ENCODE data around the gene CLPTM1L. TPM values are rescaled to one million over a fixed set of nuclear protein-coding genes. Genes with fewer than 3 reads are reported as not detected.

CLPTM1L gene
- total RNA-seq, 1 experiment from 2014 or later = 925 TPM

DNA sequence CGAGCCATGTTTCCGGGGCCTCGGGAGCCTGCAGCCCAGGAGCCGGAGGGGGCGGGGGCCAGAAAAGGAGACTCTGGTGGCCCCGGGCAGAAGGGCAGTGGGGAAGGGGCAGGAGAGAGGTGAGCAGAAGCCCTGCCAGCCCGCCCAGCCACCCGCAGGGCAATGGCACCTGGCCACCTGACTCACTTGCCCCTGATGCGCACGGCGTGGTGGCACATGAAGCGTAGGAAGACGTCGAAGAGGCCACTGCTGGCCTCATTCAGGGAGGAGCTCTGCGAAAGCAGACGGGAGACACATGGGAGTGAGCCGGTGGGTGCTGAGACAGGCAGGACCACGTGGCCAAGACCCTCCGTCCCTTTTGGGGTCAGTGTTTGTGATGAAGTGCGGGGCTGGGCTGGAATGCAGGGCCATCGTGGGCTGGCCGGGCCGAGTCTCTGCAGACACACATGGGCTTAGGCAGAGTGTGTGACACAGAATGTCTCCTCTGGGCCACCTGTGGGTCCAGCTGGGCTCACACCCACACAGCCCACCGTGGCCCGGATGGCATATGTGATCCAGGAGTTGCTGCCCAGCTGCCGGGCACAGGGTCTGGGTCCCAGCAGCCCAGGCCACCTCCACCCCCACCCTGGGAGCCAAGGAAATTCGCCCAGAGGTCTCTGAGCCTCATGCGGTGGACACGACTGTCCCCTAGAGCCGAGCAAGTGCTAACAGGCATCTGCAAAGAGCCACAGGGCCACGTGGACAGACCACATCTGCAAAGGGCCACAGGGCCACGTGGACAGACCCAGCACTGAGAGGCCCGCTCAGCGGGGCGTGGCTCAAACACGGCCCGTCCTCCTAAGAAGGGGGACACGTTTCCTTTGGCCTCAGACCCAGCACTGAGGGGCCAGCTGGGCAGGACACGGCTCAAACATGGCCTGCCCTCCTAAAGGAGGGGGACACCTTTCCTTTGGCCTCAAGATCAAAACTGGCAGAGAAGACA lies 73.7 kb downstream of the CLPTM1L start:
- Histone ChIP-seq H3K27me3 (no peaks in the 10 kb centered on the region), H3K9me3 (no peaks in the 10 kb centered on the region), H3K36me3 (no peaks in the 10 kb centered on the region), H3K4me3 (no peak overlapping the region)
- DNase-seq = no peak

DNA sequence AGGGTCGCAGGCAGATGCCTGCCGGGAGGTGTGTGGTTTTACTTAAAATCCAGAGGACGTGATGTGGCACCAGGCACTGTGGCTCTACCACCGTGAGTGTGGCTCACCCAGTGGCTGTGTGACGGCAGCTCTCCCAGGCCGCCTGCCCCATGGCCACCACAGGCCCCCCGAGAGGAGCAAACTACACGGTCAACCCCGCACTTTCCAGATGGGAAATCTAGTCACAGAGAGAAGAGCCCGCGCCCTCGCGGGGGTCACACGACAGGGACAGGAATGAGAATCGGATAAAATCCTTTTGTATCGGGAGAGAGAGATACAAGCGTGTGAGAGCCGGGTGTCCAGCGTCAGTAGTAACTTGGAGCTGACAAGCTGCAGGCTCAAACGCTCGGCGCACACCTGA lies 74.5 kb downstream of the CLPTM1L start:
- Histone ChIP-seq H3K4me3 (no peak overlapping the region), H3K27me3 (no peaks in the 10 kb centered on the region), H3K36me3 (no peaks in the 10 kb centered on the region), H3K9me3 (no peaks in the 10 kb centered on the region)
- DNase-seq = no peak

DNA sequence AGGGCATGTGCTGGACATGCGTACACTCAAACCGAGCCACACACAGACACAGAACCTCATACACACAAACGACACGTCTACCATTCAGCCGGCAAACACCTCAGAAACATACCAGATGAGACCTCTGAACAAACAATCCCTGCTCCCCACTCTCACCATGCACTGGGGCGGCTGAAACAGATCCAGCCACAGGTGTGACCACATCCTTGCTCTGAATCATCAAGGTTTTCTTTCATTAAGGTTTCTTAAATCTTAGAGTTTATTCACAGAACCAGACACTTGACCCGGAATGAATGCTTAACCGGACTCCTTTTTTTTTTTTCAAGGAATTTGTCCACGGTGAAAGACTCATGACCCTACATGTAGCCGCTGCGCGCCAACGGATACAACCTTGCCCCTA lies 76.2 kb downstream of the CLPTM1L start:
- Histone ChIP-seq H3K9me3 (no peaks in the 10 kb centered on the region), H3K4me3 (no peak overlapping the region), H3K36me3 (no peaks in the 10 kb centered on the region; the same call in 1 of the 2 replicates), H3K27me3 (0 out of 2 replicates have a peak, but pooled peaks cover 2% of the 10 kb centered on the region)
- no peak for DNase-seq

GRCh38 chr5:1268056-1268455 lies 76.8 kb downstream of the CLPTM1L start:
- H3K27me3 ChIP-seq = 0 out of 2 replicates have a peak, but pooled peaks cover 2% of the 10 kb centered on the region
- no peaks in the 10 kb centered on the region; the same call in 1 of the 2 replicates for H3K36me3 ChIP-seq
- DNase-seq = no peak
- no peak overlapping the region for H3K4me3 ChIP-seq
- H3K9me3 ChIP-seq = no peaks in the 10 kb centered on the region

Other genes starting within 250 kb of the CLPTM1L start
- 28.1 and 39.7 TPM in 2 replicates for gene SLC12A7, start 233.0 kb downstream of the CLPTM1L start, total RNA-seq (2014; rRNA removed; shearing (Covaris generic); ENCODE audit: low replicate concordance)
- not detected in 2 replicates for gene SLC6A19, start 143.5 kb downstream of the CLPTM1L start, total RNA-seq (2014; rRNA removed; shearing (Covaris generic); ENCODE audit: low replicate concordance)
- gene SLC6A18, start 119.7 kb downstream of the CLPTM1L start, total RNA-seq (2014; rRNA removed; shearing (Covaris generic); ENCODE audit: low replicate concordance) = not detected in 2 replicates
- 0.72 and 2.4 TPM in 2 replicates for gene TERT, start 50.0 kb downstream of the CLPTM1L start, total RNA-seq (2014; rRNA removed; shearing (Covaris generic); ENCODE audit: low replicate concordance)
- gene SLC6A3, start 100.3 kb upstream of the CLPTM1L start, total RNA-seq (2014; rRNA removed; shearing (Covaris generic); ENCODE audit: low replicate concordance) = not detected in 2 replicates
- 130 and 166 TPM in 2 replicates for gene LPCAT1, start 178.9 kb upstream of the CLPTM1L start, total RNA-seq (2014; rRNA removed; shearing (Covaris generic); ENCODE audit: low replicate concordance)

Measured in MG63 (cell line).